B cell (primary cell): Measurements from ENCODE around the gene LCN15. TPM values are rescaled to one million over a fixed set of nuclear protein-coding genes. Genes with fewer than 3 reads are reported as not detected.

Source experiments
- ATAC-seq: fragments of 200-7000 bp; cut with Tn5 transposase; one replicate; pipeline ENCODE4 v1.10.0; 2021; ENCODE audit warnings: low read depth, mild to moderate bottlenecking, moderate number of reproducible peaks, moderate library complexity
- CTCF ChIA-PET: fragments of 350-600 bp; sonication (Branson Sonifier 250); formaldehyde crosslinking; loops from one replicate; lab custom pipeline; 2021; ENCODE audit warnings: antibody characterized with exemption, inconsistent platforms; lab: Charles Lee
- POLR2A ChIA-PET: fragments of 350-600 bp; sonication (Branson Sonifier 250); formaldehyde crosslinking; loops from one replicate; lab custom pipeline; 2021; ENCODE audit warnings: antibody characterized with exemption; lab: Charles Lee
- DNase-seq: peaks from one replicate; pipeline ENCODE4 v3.0.0; 2013
- H2AFZ ChIP-seq: 2 replicates; pipeline ENCODE4 v1.6.1; 2012; ENCODE audit warnings: mild to moderate bottlenecking, low read depth, low read length; ENCODE audit not compliant: insufficient read depth, poor library complexity, severe bottlenecking
- H3K27ac ChIP-seq, 2 donors: 1 replicate in 1 of 2; 2 replicates in 1 of 2; pipeline ENCODE4 v1.5.1; 2012 to 2013; ENCODE audit warnings: low read length in 2 of 2, mild to moderate bottlenecking in 2 of 2, moderate library complexity in 1 of 2
- H3K27me3 ChIP-seq, 4 experiments: fragments of 200-600 bp in 1 of 4; sonication (generic) in 1 of 4; replicated peaks in 1 of 4; 1 replicate in 2 of 4; 2 replicates in 2 of 4; pipeline versions ENCODE4 v1.6.1 to v1.7.0; 2013 to 2016; ENCODE audit warnings: low read length in 3 of 4, mild to moderate bottlenecking in 2 of 4, mixed read lengths in 1 of 4, moderate library complexity in 1 of 4; ENCODE audit not compliant: insufficient read depth in 4 of 4, control insufficient read depth in 3 of 4; ENCODE audit errors: control extremely low read depth in 1 of 4
- H3K36me3 ChIP-seq, 2 experiments: replicated peaks in 1 of 2; 1 replicate in 1 of 2; 2 replicates in 1 of 2; pipeline versions ENCODE4 v1.6.1 to v1.7.1; 2013; ENCODE audit warnings: low read length in 1 of 2; ENCODE audit not compliant: insufficient read depth in 2 of 2, control insufficient read depth in 1 of 2; ENCODE audit errors: control extremely low read depth in 1 of 2, extremely low read depth in 1 of 2
- H3K4me1 ChIP-seq, 2 donors: fragments of 200-600 bp in 1 of 2; sonication (generic) in 1 of 2; 1 replicate in 1 of 2; 2 replicates in 1 of 2; pipeline versions ENCODE4 v1.5.1 to v1.6.1; 2013 to 2017; ENCODE audit warnings: low read length in 2 of 2; ENCODE audit not compliant: control insufficient read depth in 2 of 2, insufficient read depth in 2 of 2
- H3K4me2 ChIP-seq: replicated peaks from 2 replicates; pipeline ENCODE3; 2012; ENCODE audit warnings: mild to moderate bottlenecking, low read depth, low read length; ENCODE audit not compliant: poor library complexity, severe bottlenecking
- H3K4me3 ChIP-seq, 5 experiments: fragments of 200-600 bp in 1 of 5; sonication (generic) in 1 of 5; 1 replicate in 3 of 5; 2 replicates in 2 of 5; pipeline versions ENCODE4 v1.5.1 to v1.7.0; 2011 to 2016; ENCODE audit warnings: low read length in 4 of 5, mild to moderate bottlenecking in 4 of 5, low read depth in 2 of 5, control low read depth in 1 of 5, moderate library complexity in 1 of 5; ENCODE audit not compliant: insufficient read depth in 1 of 5; ENCODE audit errors: control extremely low read depth in 1 of 5, extremely low read depth in 1 of 5
- H3K79me2 ChIP-seq: fragments of 200-600 bp; sonication (generic); one replicate; pipeline ENCODE4 v1.6.0; 2016; ENCODE audit warnings: low read length; ENCODE audit not compliant: control insufficient read depth, insufficient read depth
- H3K9ac ChIP-seq: fragments of 200-600 bp; sonication (generic); 2 replicates; pipeline ENCODE4 v1.6.1; 2017; ENCODE audit warnings: mild to moderate bottlenecking, low read length, moderate library complexity
- H3K9me3 ChIP-seq, 3 donors: one replicate each; pipeline versions ENCODE4 v1.6.1 to v1.7.1; 2013; ENCODE audit warnings: low read length in 2 of 3; ENCODE audit not compliant: control insufficient read depth in 2 of 3, insufficient read depth in 1 of 3; ENCODE audit errors: control extremely low read depth in 1 of 3
- H4K20me1 ChIP-seq: 2 replicates; pipeline ENCODE4 v1.6.0; 2012; ENCODE audit warnings: mild to moderate bottlenecking, low read length; ENCODE audit not compliant: insufficient read depth, control insufficient read depth, poor library complexity, severe bottlenecking
- H3K27ac Mint-ChIP-seq: one replicate; pipeline ENCODE4 v1.8.0; 2021; ENCODE audit warnings: mixed read lengths
- H3K27me3 Mint-ChIP-seq: one replicate; pipeline ENCODE4 v1.8.0; 2021; ENCODE audit warnings: mixed read lengths
- H3K4me1 Mint-ChIP-seq: one replicate; pipeline ENCODE4 v1.8.0; 2021; ENCODE audit warnings: mixed read lengths
- H3K4me3 Mint-ChIP-seq: one replicate; pipeline ENCODE4 v1.8.0; 2021; ENCODE audit warnings: mixed read lengths
- H3K9me3 Mint-ChIP-seq: one replicate; pipeline ENCODE4 v1.8.0; 2022; ENCODE audit warnings: mixed read lengths; ENCODE audit not compliant: insufficient read depth
- CTCF ChIP-seq: fragments of 200-600 bp; IDR thresholded peaks from one replicate; pipeline ENCODE4 v1.8.0; 2022; ENCODE audit warnings: antibody characterized with exemption, mild to moderate bottlenecking
- EZH2 ChIP-seq: IDR thresholded peaks from 2 replicates; pipeline ENCODE4 v1.6.1; 2012; ENCODE audit warnings: borderline replicate concordance, low read depth, mild to moderate bottlenecking, moderate library complexity, low read length; ENCODE audit not compliant: insufficient read depth, poor library complexity, severe bottlenecking
- WGBS: methylation state at CpG from one replicate; pipeline ENCODE4 v1.1.5; 2013; ENCODE audit warnings: missing lambda C conversion rate; ENCODE audit not compliant: insufficient coverage; 5-methylcytosine and 5-hydroxymethylcytosine counted together
- intact Hi-C: fragments of 100-400 bp; cut with micrococcal nuclease; formaldehyde crosslinking; loops from one replicate; pipeline ENCODE4 v1.10.0; 2022
- polyA plus RNA-seq: library from polyadenylated mRNA; depleted of rRNA; stranded (reverse); fragments of >200 nt; gene quantifications from 2 replicates; pipeline ENCODE4 v1.2.3, GENCODE V29; 2012
- total RNA-seq, 2 donors: library from RNA; stranded (reverse); fragments of 120-200 nt in 1 of 2; gene quantifications; 1 replicate in 1 of 2; 2 replicates in 1 of 2; pipeline versions ENCODE4 v1.2.3 to v1.2.4, GENCODE V29; 2013 to 2022

LCN15 gene
- total and polyA plus RNA-seq, 2 donors (not counting 1 experiment from before 2014, with no cell fraction given) = not detected

GRCh38 chr9:136735812-136736480 is 28.4 kb downstream of the LCN15 start:
- H4K20me1 ChIP-seq = peaks cover 29% of the 10 kb centered on the region
- no peak for TF ChIP-seq CTCF
- H3K9ac ChIP-seq = no peak overlapping the region
- ChIA-PET POLR2A (no interaction called here), CTCF (interaction anchor here (0.5 kb wide), 1 partner anchor 822 kb away, joined by 4 read pairs; no protein-coding TSS in a partner anchor)
- peaks cover 0 to 19% of the 10 kb centered on the region in 2 experiments for H3K36me3 ChIP-seq
- H3K9me3 Mint-ChIP-seq = no peaks in the 10 kb centered on the region
- no peak overlapping the region for H2AFZ ChIP-seq
- no peak overlapping the region for H3K27ac ChIP-seq
- H3K4me3 ChIP-seq = no peak overlapping the region
- H3K4me3 Mint-ChIP-seq = no peak overlapping the region
- no peak for DNase-seq
- H3K4me1 Mint-ChIP-seq = peaks cover 13% of the 10 kb centered on the region
- peaks cover 11% of the 10 kb centered on the region for H3K79me2 ChIP-seq
- no peaks in the 10 kb centered on the region for H3K27me3 ChIP-seq
- H3K27me3 Mint-ChIP-seq = no peaks in the 10 kb centered on the region
- H3K27ac Mint-ChIP-seq = no peak overlapping the region
- no peaks in the 10 kb centered on the region for H3K9me3 ChIP-seq
- intact Hi-C loops = no loop called here
- WGBS = over 99% methylated on average over 12 of the region's 21 CpGs
- ATAC-seq = peak; percentile 28
- H3K4me2 ChIP-seq = no peak overlapping the region
- peaks cover 7 to 12% of the 10 kb centered on the region in 2 donors for H3K4me1 ChIP-seq

GRCh38 chr9:136734837-136735496 is 29.4 kb downstream of the LCN15 start:
- Mint-ChIP-seq H3K27me3 (no peaks in the 10 kb centered on the region), H3K4me3 (no peak overlapping the region), H3K9me3 (no peaks in the 10 kb centered on the region), H3K27ac (no peak overlapping the region), H3K4me1 (peaks cover 9% of the 10 kb centered on the region)
- H3K4me1 ChIP-seq = peaks cover 0 to 2% of the 10 kb centered on the region in 2 donors
- H3K9ac ChIP-seq = no peak overlapping the region
- H3K79me2 ChIP-seq = peaks cover 2% of the 10 kb centered on the region
- H3K27ac ChIP-seq = no peak overlapping the region
- DNase-seq (no peak), ATAC-seq (no peak)
- H3K9me3 ChIP-seq = no peaks in the 10 kb centered on the region
- peaks cover 19% of the 10 kb centered on the region for H4K20me1 ChIP-seq
- peaks cover 0 to 18% of the 10 kb centered on the region in 2 experiments for H3K36me3 ChIP-seq
- 86% methylated on average over 12 of the region's 12 CpGs for WGBS
- CTCF ChIA-PET = no interaction called here
- H3K4me2 ChIP-seq = no peak overlapping the region
- POLR2A ChIA-PET = no interaction called here
- no peak overlapping the region for H3K4me3 ChIP-seq
- no peaks in the 10 kb centered on the region for H3K27me3 ChIP-seq
- TF ChIP-seq EZH2 (no peak), CTCF (no peak)
- H2AFZ ChIP-seq = no peak overlapping the region
- intact Hi-C loops = no loop called here
